PC-3 (cell line): ENCODE data around the gene PTAFR. TPM values are rescaled to one million over a fixed set of nuclear protein-coding genes. Genes with fewer than 3 reads are reported as not detected.

ENCODE experiments used
- ATAC-seq: fragments of 200-7000 bp; cut with Tn5 transposase; 2 replicates; pipeline ENCODE4 v1.9.1; 2020; ENCODE audit warnings: mild to moderate bottlenecking, moderate library complexity
- BruUV-seq: library from RNA; stranded (reverse); fragments of 400-500 nt; replicated peaks from 2 replicates; lab custom pipeline; 2021; lab: Mats Ljungman, UMichigan
- CTCF ChIA-PET: fragments of 300-600 bp; sonication (Branson Sonifier 250); formaldehyde crosslinking; loops from one replicate; lab custom pipeline; 2022; ENCODE audit warnings: antibody characterized with exemption; lab: Charles Lee
- POLR2A ChIA-PET: fragments of 300-600 bp; sonication (Branson Sonifier 250); formaldehyde crosslinking; loops from one replicate; lab custom pipeline; 2022; ENCODE audit warnings: antibody characterized with exemption; ENCODE audit not compliant: unreplicated experiment; lab: Charles Lee
- DNase-seq: peaks from one replicate; pipeline ENCODE4 v3.0.0-alpha.2; 2015
- H2AFZ ChIP-seq: fragments of 300-600 bp; sonication (generic); 2 replicates; pipeline ENCODE4 v1.6.0; 2016; ENCODE audit warnings: antibody characterized with exemption, low read length
- H3F3A ChIP-seq: fragments of 300-600 bp; sonication (generic); one replicate; pipeline ENCODE4 v1.6.0; 2017; ENCODE audit warnings: antibody characterized with exemption, low read length, control low read depth, mild to moderate bottlenecking; ENCODE audit not compliant: unreplicated experiment
- H3K27ac ChIP-seq: fragments of 300-600 bp; sonication (generic); 2 replicates; pipeline ENCODE4 v1.5.1; 2016; ENCODE audit warnings: mild to moderate bottlenecking, low read length
- H3K27me3 ChIP-seq: fragments of 300-600 bp; sonication (generic); 2 replicates; pipeline ENCODE4 v1.6.1; 2016; ENCODE audit warnings: low read length, mixed read lengths
- H3K36me3 ChIP-seq: fragments of 300-600 bp; sonication (generic); 2 replicates; pipeline ENCODE4 v1.6.1; 2016; ENCODE audit warnings: low read depth, mixed run types, low read length, mixed read lengths
- H3K4me1 ChIP-seq: fragments of 300-600 bp; sonication (generic); 2 replicates; pipeline ENCODE4 v1.5.1; 2016; ENCODE audit warnings: low read length; ENCODE audit not compliant: insufficient read depth
- H3K4me2 ChIP-seq: fragments of 300-600 bp; sonication (generic); 2 replicates; pipeline ENCODE4 v1.6.0; 2016; ENCODE audit warnings: low read length
- H3K4me3 ChIP-seq: fragments of 300-600 bp; sonication (generic); 2 replicates; pipeline ENCODE4 v1.5.1; 2016; ENCODE audit warnings: mild to moderate bottlenecking, low read length, mixed read lengths
- H3K79me2 ChIP-seq: fragments of 300-600 bp; sonication (generic); 2 replicates; pipeline ENCODE4 v1.6.1; 2017; ENCODE audit warnings: low read length, mixed read lengths
- H3K9ac ChIP-seq: fragments of 300-600 bp; sonication (generic); 2 replicates; pipeline ENCODE4 v1.6.0; 2016; ENCODE audit warnings: mild to moderate bottlenecking, low read length
- H3K9me2 ChIP-seq: fragments of 300-600 bp; sonication (generic); replicated peaks from 2 replicates; pipeline ENCODE4 v1.6.1; 2016; ENCODE audit warnings: mixed run types, low read length, mixed read lengths
- H3K9me3 ChIP-seq: fragments of 300-600 bp; sonication (generic); 2 replicates; pipeline ENCODE4 v1.6.1; 2016; ENCODE audit warnings: low read length, mixed read lengths
- H4K20me1 ChIP-seq: fragments of 300-600 bp; sonication (generic); 2 replicates; pipeline ENCODE4 v1.6.1; 2016; ENCODE audit warnings: low read length, mixed read lengths
- CTCF ChIP-seq: fragments of 300-600 bp; sonication (generic); conservative IDR thresholded peaks from 2 replicates; pipeline ENCODE4 v1.5.1; 2017; ENCODE audit warnings: antibody characterized with exemption, low read depth, mild to moderate bottlenecking, low read length
- EZH2 ChIP-seq: fragments of 300-600 bp; sonication (generic); IDR thresholded peaks from one replicate; pipeline ENCODE4 v1.6.1; 2017; ENCODE audit warnings: antibody characterized with exemption, mild to moderate bottlenecking, low read length; ENCODE audit not compliant: unreplicated experiment
- EZH2phosphoT487 ChIP-seq: fragments of 300-600 bp; sonication (generic); IDR thresholded peaks from 2 replicates; pipeline ENCODE4 v1.6.1; 2018; ENCODE audit warnings: mild to moderate bottlenecking, antibody characterized with exemption, low read length, borderline replicate concordance
- intact Hi-C: fragments of 100-400 bp; cut with micrococcal nuclease; formaldehyde crosslinking; loops from 2 replicates; pipeline ENCODE4 v1.9.0; 2023
- total RNA-seq: library from RNA; depleted of rRNA; stranded (reverse); fragments of >200 nt; gene quantifications from 2 replicates; pipeline ENCODE4 v1.2.3, GENCODE V29; 2014

PTAFR gene
- total RNA-seq, 1 experiment from 2014 or later = 3.9 TPM

GRCh38 chr1:28114844-28115243 is 61.6 kb downstream of the PTAFR start:
- peaks cover 35% of the 10 kb centered on the region for H3K4me1 ChIP-seq
- no peak overlapping the region for H3K4me2 ChIP-seq
- POLR2A ChIA-PET = no interaction called here
- no peak overlapping the region for H3K9ac ChIP-seq
- no peak overlapping the region for H3K4me3 ChIP-seq
- CTCF ChIA-PET = no interaction called here
- H4K20me1 ChIP-seq = no peaks in the 10 kb centered on the region
- no peak overlapping the region for H3K27ac ChIP-seq
- no peak for ATAC-seq
- TF ChIP-seq EZH2 (no peak), CTCF (no peak)
- BruUV-seq = no TSS peak
- H3F3A ChIP-seq = peaks cover 3% of the 10 kb centered on the region
- no peaks in the 10 kb centered on the region for H3K9me3 ChIP-seq
- no peaks in the 10 kb centered on the region for H3K27me3 ChIP-seq
- H3K36me3 ChIP-seq = no peaks in the 10 kb centered on the region
- intact Hi-C loops = no loop called here
- no peaks in the 10 kb centered on the region for H3K79me2 ChIP-seq
- H3K9me2 ChIP-seq = no peaks in the 10 kb centered on the region
- DNase-seq = no peak
- H2AFZ ChIP-seq = no peak overlapping the region

- DNase-seq (no peak), ATAC-seq (no peak)
- no peaks in the 10 kb centered on the region for H3K9me3 ChIP-seq
- H3K27me3 ChIP-seq = no peaks in the 10 kb centered on the region
- POLR2A ChIA-PET = no interaction called here
- no peak for TF ChIP-seq CTCF
- TF ChIP-seq EZH2phosphoT487 = no peak
- no peak for TF ChIP-seq EZH2
- H3K79me2 ChIP-seq = no peaks in the 10 kb centered on the region
- H3F3A ChIP-seq = peaks cover 3% of the 10 kb centered on the region
- H4K20me1 ChIP-seq = no peaks in the 10 kb centered on the region
- no TSS peak for BruUV-seq
- CTCF ChIA-PET = no interaction called here
- peak overlapping the region; percentile 99 for H3K27ac ChIP-seq
- H3K9me2 ChIP-seq = no peaks in the 10 kb centered on the region
- H3K36me3 ChIP-seq = no peaks in the 10 kb centered on the region
- intact Hi-C loops = no loop called here
- peak overlapping the region; percentile 30; the same call in 1 of the 2 replicates for H2AFZ ChIP-seq
- H3K4me3 ChIP-seq = no peak overlapping the region
- peak overlapping the region; percentile 45 for H3K4me2 ChIP-seq
- peak overlapping the region; percentile 75 for H3K9ac ChIP-seq
- H3K4me1 ChIP-seq = peaks cover 36% of the 10 kb centered on the region
These were observed 63.3 kb downstream of the PTAFR start for GRCh38 chr1:28113242-28113572.

- TF ChIP-seq EZH2phosphoT487 = no peak
- peak; percentile 63 for TF ChIP-seq CTCF
- no peaks in the 10 kb centered on the region for H3K27me3 ChIP-seq
- peak overlapping the region; percentile 30; the same call in 1 of the 2 replicates for H2AFZ ChIP-seq
- no peak overlapping the region for H3K4me3 ChIP-seq
- H3K79me2 ChIP-seq = no peaks in the 10 kb centered on the region
- H3K4me1 ChIP-seq = peaks cover 36% of the 10 kb centered on the region
- ATAC-seq (peak; percentile 72), DNase-seq (peak; percentile 93)
- intact Hi-C loops = no loop called here
- H3K36me3 ChIP-seq = no peaks in the 10 kb centered on the region
- POLR2A ChIA-PET = interaction anchor here (0.5 kb wide), 1 partner anchor 97 kb away, joined by 3 read pairs; no protein-coding TSS in a partner anchor
- no peaks in the 10 kb centered on the region for H4K20me1 ChIP-seq
- H3K9me3 ChIP-seq = no peaks in the 10 kb centered on the region
- H3K27ac ChIP-seq = peak overlapping the region; percentile 99
- no TSS peak for BruUV-seq
- H3K4me2 ChIP-seq = peak overlapping the region; percentile 45
- CTCF ChIA-PET = interaction anchor here (0.6 kb wide), 1 partner anchor 151 kb away, joined by 6 read pairs; no protein-coding TSS in a partner anchor
- H3F3A ChIP-seq = peaks cover 3% of the 10 kb centered on the region
- H3K9me2 ChIP-seq = no peaks in the 10 kb centered on the region
- H3K9ac ChIP-seq = peak overlapping the region; percentile 75
These were observed 63.9 kb downstream of the PTAFR start for GRCh38 chr1:28112388-28113241.
